Stimulated activated CD4-positive, alpha-beta T cell treated with anti-CD3 and anti-CD28 coated beads, Interleukin-4, amount 100 ng/mL, for 1 hour (primary cell): ENCODE results near the gene CDKN1C.

ENCODE experiments used
- DNase-seq: peaks from one replicate; pipeline ENCODE4 v3.0.0-alpha.2; 2020

CDKN1C gene

DNA sequence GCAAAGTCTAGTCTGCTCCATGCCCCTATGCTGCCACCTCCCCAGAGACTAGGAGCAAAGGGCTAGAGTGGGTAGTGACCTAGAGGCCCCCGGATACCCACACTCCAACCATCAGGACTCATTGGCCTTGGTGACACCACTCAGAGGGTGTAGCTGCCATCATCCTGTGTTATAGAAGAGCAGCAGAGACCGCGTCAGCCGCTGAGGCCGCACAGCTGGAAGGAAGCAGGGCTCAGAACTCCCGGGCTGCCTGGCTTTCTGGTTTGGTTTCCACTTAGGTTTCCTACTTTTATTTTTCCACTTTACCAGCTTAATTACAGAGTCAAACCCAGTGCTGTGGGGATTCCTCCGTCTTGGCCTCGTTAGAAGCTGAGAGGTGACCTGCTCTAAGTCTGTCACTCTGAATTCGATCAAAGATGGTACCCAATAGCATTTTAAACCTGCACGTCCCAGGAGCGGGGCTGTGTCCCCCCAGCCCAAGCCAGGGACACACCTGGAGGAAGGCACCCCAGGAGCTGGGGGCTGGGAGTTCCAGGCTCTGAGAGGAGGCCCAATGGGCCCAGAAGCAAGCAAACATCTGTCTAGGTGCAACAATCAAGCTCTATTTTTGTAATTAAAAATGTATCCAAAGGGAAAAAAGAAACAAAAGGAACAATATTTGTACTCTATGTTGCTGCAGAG is 2.1 kb upstream of the CDKN1C start:
- DNase-seq, result no peak

- no peak for DNase-seq
These were observed 1.4 kb upstream of the CDKN1C start for GRCh38 chr11:2886936-2887335.

DNA sequence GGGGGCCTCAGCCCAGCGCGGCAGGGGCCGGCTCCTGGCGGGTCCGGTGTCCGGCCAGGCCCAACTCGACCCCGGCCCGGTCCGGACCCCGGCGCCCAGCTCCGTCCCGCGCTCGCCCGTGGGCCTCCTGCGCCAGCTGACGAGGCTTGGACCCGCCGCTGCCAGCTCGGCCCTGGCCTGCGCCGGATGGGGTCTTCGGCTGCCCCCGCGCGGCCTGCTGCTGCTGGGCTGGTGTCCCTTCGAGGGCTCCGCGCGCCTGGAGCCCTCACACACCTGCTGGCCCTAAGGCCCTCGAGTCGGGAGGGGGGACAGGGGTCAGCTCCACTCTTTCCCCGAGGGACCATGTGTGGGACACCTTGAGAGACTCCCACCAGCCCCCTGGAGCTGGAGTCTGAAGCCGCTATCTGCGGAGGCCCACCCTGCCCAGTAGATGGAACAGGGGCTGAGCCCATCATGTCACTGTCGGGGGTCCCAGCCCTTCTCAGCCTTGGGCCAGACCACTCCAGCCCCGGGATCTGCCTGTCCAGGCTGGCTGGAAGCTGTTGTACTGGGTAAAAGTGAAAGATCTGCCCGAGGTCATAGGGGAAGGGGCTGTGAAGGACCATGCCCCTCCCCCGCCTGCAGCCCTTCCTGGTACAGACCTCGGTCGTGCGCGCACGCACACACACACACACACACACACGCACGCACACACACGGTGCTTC is 768 bp upstream of the CDKN1C start:
- peak; percentile 33 for DNase-seq

DNA sequence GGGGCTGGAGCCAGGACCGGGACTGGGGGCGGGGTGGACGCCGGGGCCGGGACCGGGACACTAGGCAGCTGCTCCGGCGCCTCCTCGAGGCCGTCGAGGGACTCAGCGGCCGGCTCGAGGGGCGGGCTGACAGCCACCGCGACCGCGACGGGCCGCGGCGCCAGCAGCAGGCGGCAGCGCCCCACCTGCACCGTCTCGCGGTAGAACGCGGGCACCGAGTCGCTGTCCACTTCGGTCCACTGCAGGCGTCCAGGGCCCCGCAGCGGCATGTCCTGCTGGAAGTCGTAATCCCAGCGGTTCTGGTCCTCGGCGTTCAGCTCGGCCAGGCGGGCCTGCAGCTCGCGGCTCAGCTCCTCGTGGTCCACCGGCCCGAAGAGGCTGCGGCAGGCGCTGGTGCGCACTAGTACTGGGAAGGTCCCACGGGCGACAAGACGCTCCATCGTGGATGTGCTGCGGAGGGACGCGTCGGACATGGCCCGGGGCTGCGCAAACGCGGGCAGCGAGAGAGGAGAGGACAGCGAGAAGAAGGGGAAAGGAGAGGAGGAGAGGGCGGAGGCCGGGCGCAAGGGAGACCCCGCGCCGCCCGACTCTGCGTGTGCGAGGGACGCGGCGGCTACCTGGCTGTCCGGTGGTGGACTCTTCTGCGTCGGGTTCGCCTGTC is 428 bp downstream of the CDKN1C start:
- peak; percentile 30 for DNase-seq

- no peak for DNase-seq
These were observed 1.4 kb downstream of the CDKN1C start for GRCh38 chr11:2883979-2884815.

DNA sequence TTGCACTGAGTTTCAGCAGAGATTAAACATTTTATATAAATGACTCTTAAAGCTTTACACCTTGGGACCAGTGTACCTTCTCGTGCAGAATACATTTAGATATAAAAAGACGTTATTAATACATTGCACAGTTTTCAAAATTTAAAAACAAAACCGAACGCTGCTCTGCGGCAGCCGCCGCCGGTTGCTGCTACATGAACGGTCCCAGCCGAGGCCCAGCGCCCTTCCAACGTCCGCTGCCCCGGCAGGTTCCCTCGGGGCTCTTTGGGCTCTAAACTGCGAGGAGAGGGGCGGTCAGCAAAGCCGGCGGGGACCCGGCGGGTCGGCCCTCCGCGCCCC is 2.0 kb downstream of the CDKN1C start:
- DNase-seq, result no peak

DNA sequence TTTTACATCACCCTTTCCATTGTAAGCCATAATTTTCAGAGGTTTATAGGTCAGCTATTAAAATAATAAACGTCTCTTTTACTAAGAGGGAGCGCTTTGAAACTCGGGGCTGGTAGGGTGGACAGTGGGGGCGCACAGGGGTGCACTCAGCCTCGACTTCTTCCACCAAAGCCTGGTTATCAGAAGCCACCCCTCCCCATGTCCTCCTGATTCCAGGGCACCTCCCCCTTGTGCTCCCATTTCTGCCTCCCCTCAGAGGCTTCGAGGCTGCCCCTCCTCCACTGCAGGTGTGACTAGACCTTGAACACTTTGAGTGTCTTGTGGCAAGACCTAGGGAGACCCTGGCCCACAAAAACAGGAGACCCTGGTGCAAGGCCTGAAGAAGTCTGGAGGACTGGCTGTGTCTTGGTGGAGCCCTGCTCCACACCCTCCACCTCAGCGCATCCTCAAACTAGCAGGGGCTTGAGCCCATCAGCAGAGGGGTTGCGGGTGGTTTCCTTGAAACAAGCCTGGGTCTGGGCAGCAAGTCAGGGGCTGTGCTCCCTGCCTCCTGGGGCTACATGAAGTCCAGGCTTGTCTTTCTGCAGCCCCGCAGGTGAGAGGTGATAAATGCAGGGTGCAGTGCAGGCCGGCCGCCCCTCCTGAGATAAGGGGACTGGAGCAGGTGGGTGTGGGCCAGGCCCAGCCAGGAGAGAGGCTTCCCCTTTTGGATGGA is 3.0 kb downstream of the CDKN1C start:
- DNase-seq, result no peak

GRCh38 chr11:2881981-2882375 is 3.6 kb downstream of the CDKN1C start:
- no peak for DNase-seq

GRCh38 chr11:2881076-2881980 is 4.2 kb downstream of the CDKN1C start:
- DNase-seq, result no peak

- DNase-seq, result no peak
These were observed 4.9 kb downstream of the CDKN1C start for GRCh38 chr11:2880646-2881045.

GRCh38 chr11:2878782-2879181 is 6.8 kb downstream of the CDKN1C start:
- DNase-seq, result no peak

- DNase-seq, result no peak
These were observed 8.1 kb downstream of the CDKN1C start for GRCh38 chr11:2877474-2877873.

DNA sequence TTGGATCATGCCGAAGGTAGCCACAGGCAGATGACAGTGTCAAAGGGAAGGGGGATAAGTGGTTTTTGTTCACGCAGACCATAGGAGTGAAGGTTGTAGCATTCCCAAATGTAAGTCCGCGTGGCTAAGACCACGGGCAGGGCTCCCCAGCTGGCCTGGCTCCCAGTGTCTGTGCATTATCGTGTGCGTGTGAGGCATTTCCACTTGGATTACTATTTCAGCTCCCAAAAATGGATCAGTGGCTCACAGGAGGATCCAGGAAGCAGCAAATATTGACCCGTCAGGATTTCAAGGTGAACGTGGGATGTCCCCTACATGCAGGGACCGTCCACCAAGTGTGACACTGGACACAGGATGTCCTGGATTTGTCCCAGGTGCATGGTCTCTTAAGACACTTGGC is 10.6 kb downstream of the CDKN1C start:
- no peak for DNase-seq

DNA sequence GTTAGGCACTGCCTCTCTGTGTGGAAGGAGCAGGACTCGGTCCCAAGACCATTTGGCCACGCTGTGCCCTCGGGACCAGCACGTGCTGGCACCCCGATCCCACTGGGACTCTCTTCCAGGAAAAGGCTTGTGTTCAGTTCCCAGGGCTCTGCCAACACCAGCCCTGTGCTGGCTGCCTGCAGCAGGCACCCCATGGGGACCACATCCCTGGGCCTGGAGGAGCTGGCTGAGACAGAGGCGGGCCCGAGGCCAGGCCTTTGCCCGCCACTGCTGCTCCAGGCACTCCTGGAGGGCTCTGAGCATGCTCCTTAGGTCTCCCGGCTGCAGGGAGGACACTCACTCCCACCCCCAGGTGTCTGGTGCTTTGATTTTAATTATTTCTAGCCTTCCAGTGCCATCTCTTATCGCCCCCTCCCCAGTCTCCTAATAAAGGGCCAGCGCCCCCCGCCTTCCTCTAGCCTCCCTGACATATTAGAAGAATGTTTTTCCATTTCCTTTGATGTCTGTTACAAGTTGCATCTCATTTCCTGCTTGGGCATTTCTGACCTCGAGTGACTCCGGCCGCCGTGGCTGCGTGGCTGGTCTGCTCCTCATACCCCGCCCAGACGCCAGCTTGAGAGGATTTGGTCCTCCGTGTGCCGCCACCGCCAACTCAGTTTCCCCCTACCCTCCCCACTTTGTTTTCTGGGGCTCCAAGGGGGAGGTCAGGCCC is 14.4 kb downstream of the CDKN1C start:
- DNase-seq, result no peak

DNA sequence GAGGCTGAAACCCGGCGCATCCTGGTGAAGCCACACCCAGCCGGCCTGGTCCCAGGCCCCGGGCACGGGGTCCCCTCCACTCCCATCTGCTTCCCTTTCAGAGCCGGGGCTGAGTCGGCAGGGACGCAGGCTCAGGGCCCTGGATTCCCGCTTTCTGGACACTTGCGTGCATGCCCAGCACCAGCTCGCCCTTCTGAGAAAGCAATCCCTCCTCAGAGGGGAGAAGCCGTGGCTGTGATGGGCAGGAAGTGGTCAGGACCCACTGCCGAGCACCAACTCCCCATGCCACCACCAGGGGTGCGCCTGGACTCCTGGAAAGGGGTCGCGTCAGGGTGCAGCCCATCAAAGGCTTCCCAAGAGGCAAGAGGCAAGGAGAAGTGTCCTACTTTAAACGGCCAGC is 15.1 kb downstream of the CDKN1C start:
- no peak for DNase-seq

DNA sequence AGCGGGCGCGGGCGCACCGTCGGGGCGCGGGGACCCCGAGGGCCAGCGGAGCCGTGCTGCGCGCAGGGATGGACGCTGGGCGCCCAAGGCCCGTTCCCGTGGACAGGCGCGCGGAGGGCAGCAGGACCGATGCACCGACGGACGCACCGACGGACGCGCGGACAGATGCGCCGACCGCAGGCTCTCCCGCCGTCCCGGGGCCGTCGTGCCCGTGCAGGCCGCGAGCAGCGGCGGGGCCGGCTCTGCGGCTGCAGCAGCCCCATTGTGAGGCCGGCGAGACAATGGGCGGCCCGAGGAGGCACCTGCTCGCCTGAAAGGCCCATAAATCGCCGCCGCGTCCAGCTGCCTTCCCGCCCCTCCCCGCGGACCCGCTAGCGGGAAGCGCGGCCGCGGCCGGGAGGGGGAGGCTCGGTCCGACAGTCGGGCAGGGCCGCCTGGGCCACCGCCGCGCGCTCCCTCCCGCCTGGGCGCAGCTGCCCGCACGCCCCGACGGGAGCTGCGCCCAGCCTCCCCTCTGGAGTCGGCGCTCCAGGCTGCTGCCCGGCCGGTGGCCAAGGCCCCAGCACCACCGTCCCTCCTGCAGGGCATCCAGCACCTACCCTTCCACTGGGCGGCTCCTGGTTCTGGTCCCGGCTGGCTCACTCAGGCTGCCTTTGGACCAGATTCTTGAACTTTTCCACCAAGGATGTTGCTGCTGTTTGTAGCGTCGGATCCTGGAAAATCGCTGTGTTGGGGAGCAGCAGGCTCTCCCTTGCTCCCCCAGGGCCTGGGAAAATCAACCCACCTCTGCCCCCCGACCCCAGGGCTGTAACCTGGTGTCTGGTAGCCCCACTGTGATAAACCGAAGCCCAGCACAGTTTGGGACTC is 15.8 kb downstream of the CDKN1C start:
- DNase-seq, result no peak

DNA sequence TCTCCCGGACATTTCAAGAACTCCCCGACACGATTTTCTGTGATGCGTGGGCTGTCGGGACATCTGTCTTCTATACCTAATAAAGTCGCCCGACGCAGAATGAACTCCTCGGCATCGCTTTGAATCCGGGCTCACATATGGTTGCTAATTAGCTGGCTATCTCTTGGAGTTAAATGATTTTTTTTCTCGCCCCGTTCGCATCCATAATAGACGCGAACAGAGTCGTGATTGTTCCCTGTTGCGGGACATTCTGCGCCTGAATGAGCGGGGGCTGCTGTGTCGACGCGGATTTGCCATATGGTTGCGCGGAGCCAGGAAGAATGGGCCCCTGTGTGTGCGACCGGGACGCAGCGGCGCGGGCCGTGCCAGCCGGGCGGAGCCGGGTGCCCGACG is 16.4 kb downstream of the CDKN1C start:
- DNase-seq, result no peak

GRCh38 chr11:2868506-2869133 is 17.0 kb downstream of the CDKN1C start:
- DNase-seq, result no peak

DNA sequence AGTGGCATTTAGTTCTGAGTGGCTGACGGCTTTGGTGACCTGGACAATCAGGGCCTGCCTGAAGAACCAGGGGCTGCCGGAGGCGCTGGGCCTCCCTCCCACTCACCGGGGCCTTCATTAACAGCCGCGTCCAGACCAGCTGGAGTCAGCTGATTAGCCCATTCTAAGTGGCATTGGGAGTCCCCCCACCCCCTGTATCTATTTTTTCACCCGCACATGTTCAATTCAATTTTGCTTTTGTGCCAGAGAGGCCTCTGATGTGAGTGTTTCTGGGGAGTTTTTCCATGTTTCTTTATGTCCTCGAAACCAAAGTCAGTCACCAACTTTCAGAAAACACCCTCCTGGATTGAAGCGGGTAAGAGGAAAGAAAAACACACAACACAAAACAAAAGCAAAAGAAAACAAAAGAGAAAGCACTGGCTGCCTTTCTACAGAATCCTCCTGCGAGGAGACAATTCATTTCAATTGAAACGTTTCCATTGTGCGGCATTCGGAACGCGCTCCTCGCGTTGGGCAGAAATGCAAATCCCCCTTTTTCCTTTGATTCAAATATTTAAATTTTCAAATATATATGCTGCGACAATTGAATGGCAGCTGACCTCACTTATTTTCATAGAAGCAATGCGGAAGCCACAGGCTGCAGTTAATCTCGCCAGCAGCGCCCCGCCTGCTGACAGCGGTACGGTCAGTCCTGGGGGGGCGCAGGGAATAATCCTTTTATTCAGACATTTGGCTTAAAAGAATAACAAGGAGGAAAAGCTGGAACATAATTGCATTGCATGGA is 17.7 kb downstream of the CDKN1C start:
- no peak for DNase-seq
